ENCODE data around the gene VPS35L. TPM values are rescaled to one million over a fixed set of nuclear protein-coding genes. Genes with fewer than 3 reads are reported as not detected.

Gene VPS35L
- total and polyA plus RNA-seq, 2 experiments from 2014 or later = 48.0 to 54.6 TPM

- no peak for TF ChIP-seq ZNF462 (CRISPR knock-in tag; IDR thresholded peaks at IDR 0.05)
- no peak for TF ChIP-seq NANOG (IDR thresholded peaks at IDR 0.05; ENCODE audit: borderline replicate concordance)
Measured at GRCh38 chr16:19681637-19682036, 126.1 kb downstream of the VPS35L start (continued).

GRCh38 chr16:19683453-19684236 is 128.1 kb downstream of the VPS35L start:
- H3K36me3 Mint-ChIP-seq (ENCODE audit: low read depth) = peaks cover 53% of the 10 kb centered on the region

More at GRCh38 chr16:19683453-19684236, 128.1 kb downstream of the VPS35L start:
- H3K4me2 ChIP-seq = no peak overlapping the region
- H3K27ac ChIP-seq (ENCODE audit: low read depth) = no peak overlapping the region
- no peaks in the 10 kb centered on the region for H3K79me2 ChIP-seq (replicated peaks; ENCODE audit: insufficient read depth)
- H3K4me1 ChIP-seq (ENCODE audit: insufficient read depth) = no peaks in the 10 kb centered on the region
- no peaks in the 10 kb centered on the region; the same call in 1 of the 2 replicates for H4K20me1 ChIP-seq (replicated peaks; ENCODE audit: insufficient read depth)
- no peak overlapping the region for H3K27ac Mint-ChIP-seq
- peaks cover 9% of the 10 kb centered on the region for H3K36me3 ChIP-seq (ENCODE audit: insufficient read depth)
- DNase-seq (ENCODE audit: low spot score) = no peak
- TF ChIP-seq NANOG (IDR thresholded peaks at IDR 0.05; ENCODE audit: borderline replicate concordance) (no peak), POLR2AphosphoS5 (IDR thresholded peaks at IDR 0.05; ENCODE audit: low read depth) (no peak), ZNF114 (CRISPR knock-in tag; IDR thresholded peaks at IDR 0.05) (no peak), CTCF (conservative IDR thresholded peaks at IDR 0.05; ENCODE audit: low read depth in 2 of 2) (no peak), REST (IDR thresholded peaks at IDR 0.05; ENCODE audit: unreplicated experiment) (no peak), ZNF331 (CRISPR knock-in tag; IDR thresholded peaks at IDR 0.05; ENCODE audit: low read depth) (no peak), EZH2phosphoT487 (IDR thresholded peaks at IDR 0.05; ENCODE audit: unreplicated experiment) (no peak), CREB1 (CRISPR knock-in tag; IDR thresholded peaks at IDR 0.05; ENCODE audit: low read depth) (no peak), STAT1 (IDR thresholded peaks at IDR 0.05; ENCODE audit: unreplicated experiment) (no peak)
- TF ChIP-seq, protein P1, sequence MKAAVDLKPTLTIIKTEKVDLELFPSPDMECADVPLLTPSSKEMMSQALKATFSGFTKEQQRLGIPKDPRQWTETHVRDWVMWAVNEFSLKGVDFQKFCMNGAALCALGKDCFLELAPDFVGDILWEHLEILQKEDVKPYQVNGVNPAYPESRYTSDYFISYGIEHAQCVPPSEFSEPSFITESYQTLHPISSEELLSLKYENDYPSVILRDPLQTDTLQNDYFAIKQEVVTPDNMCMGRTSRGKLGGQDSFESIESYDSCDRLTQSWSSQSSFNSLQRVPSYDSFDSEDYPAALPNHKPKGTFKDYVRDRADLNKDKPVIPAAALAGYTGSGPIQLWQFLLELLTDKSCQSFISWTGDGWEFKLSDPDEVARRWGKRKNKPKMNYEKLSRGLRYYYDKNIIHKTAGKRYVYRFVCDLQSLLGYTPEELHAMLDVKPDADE (IDR thresholded peaks at IDR 0.05) = no peak
- peaks cover 7% of the 10 kb centered on the region; the same call in 2 of the 3 replicates for H3K9me3 Mint-ChIP-seq
- H3K27me3 Mint-ChIP-seq (ENCODE audit: insufficient read depth, low read depth, poor library complexity) = peaks cover 5% of the 10 kb centered on the region
- H3K9me2 ChIP-seq (ENCODE audit: insufficient read depth) = no peaks in the 10 kb centered on the region
- H2AFZ ChIP-seq = no peak overlapping the region
- no peak overlapping the region for H3K4me3 Mint-ChIP-seq
- no peaks in the 10 kb centered on the region for H3K27me3 ChIP-seq (ENCODE audit: insufficient read depth)
- no peak overlapping the region for H3K4me3 ChIP-seq
- no peak for ATAC-seq
- H3F3A ChIP-seq (replicated peaks; ENCODE audit: low read depth) = no peaks in the 10 kb centered on the region
- H3K4me1 Mint-ChIP-seq = peaks cover 3% of the 10 kb centered on the region; the same call in 2 of the 3 replicates
